GM12872 (cell line): ENCODE measurements around the gene LTBR.

Experiments
- TF ChIP-seq, protein P1 (sequence below): IDR thresholded peaks from 3 replicates; pipeline ENCODE4 v1.5.1; 2011; ENCODE audit warnings: low read depth, mild to moderate bottlenecking, low read length, moderate library complexity; ENCODE audit not compliant: insufficient read depth

LTBR gene

GRCh38 chr12:6383572-6384498 is at the start of gene LTBR:
TSS of gene LTBR (plus strand) at chr12:6384162. CDS start at chr12:6384359, 197 bp downstream.
- TF ChIP-seq, protein P1, sequence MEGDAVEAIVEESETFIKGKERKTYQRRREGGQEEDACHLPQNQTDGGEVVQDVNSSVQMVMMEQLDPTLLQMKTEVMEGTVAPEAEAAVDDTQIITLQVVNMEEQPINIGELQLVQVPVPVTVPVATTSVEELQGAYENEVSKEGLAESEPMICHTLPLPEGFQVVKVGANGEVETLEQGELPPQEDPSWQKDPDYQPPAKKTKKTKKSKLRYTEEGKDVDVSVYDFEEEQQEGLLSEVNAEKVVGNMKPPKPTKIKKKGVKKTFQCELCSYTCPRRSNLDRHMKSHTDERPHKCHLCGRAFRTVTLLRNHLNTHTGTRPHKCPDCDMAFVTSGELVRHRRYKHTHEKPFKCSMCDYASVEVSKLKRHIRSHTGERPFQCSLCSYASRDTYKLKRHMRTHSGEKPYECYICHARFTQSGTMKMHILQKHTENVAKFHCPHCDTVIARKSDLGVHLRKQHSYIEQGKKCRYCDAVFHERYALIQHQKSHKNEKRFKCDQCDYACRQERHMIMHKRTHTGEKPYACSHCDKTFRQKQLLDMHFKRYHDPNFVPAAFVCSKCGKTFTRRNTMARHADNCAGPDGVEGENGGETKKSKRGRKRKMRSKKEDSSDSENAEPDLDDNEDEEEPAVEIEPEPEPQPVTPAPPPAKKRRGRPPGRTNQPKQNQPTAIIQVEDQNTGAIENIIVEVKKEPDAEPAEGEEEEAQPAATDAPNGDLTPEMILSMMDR = no peak

- TF ChIP-seq, protein P1 = no peak
These were observed 49.6 kb upstream of the LTBR start for GRCh38 chr12:6334359-6334758.

GRCh38 chr12:6334940-6335450 is 49.0 kb upstream of the LTBR start:
- TF ChIP-seq, protein P1 = no peak

GRCh38 chr12:6335451-6336078 is 48.4 kb upstream of the LTBR start:
- TF ChIP-seq, protein P1 = peak; percentile 84

DNA sequence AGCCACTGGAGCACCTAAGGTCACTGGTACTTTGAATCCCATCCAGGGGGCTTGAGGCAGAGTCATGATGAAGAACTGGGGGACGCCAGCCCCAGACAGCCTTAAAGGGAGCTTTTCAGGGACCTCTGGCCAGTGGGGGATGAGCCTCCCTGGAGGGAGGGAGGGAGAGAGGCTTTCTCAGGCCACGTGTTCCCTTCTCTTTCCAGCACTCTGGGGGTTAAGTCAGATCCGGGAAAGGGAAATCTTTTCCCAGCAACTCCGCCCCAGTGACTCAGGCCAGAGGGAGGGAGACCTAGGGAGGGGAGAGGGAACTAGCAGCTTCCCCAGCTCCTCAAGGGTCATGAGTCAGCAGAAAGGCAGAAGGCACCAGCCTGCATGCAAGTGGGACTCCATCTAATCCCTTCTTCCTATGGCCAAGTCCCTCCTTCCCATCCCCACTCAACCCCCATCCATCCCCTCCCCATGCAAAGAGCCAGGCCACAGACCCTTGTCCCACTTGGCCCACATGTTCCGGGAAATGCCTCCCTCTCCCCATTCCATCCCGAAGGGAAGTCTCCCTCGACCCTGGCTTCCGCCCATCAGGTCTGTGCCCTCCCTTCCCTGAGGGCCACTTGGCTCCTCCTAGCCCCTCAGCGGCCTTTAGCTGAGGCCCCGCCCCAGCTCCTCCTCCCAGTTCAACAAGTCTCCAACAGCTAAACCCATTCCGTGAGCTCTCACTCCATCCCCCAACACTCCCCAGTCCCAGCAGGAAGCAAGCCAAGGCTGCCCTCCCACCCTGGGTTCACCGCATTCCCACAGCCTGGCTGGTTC is 47.7 kb upstream of the LTBR start:
- TF ChIP-seq, protein P1 = no peak

DNA sequence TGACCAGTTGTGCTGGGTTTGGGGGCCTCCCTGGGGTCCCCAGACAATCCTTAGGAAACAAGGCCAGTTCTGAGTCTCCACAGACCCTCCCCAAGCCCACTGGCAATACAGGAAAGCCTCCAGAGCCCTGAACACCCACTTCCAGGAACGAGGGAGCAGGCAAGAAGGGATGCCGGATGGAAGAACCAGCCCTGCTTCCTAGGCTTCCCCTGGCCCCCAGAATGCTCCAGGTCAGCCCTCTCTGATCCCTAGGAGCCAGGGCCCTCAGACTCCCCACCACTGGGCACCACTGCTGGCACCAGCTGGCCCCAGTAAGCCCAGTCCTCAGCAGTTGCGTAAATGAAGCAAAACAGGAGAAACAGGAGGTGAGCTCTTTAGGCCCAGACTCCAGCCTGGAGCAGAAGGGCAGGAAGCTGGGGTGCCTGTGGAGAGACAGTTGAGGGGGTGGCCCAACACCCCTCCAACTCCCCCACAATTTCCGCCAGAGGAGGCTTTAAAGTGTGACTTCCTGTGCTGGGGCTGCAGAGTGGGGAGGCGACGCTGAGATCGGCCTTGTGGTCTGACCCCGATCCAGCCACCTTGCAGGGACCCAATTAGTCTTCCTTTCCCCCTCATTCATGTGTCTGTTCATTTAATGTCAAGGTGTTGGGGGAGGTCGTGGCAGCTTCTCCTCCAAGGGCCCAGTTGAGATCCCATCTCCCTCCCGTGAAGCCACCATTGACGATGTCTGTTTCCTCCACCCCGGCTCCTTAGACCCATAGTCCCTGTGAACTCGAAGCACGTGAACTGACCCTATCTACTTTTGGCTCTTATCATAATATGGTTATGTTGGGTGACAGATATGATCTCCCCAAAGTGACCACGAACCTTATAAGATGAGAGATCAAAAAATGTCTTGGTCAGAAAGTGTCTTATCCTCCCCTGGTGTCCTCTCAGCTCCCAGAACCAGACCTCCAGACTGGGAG is 46.8 kb upstream of the LTBR start:
- TF ChIP-seq, protein P1 = no peak
